ENCODE measurements around the gene JPH3.

JPH3 gene

GRCh38 chr16:87653234-87653633, 50.9 kb downstream of the JPH3 start:
- DNase-seq (ENCODE audit: low read depth in 2 of 2) = no peak

- no peak for DNase-seq (ENCODE audit: low read depth in 2 of 2)
Observed at GRCh38 chr16:87654826-87655225, 52.5 kb downstream of the JPH3 start.

GRCh38 chr16:87656328-87656727, 54.0 kb downstream of the JPH3 start:
- DNase-seq (ENCODE audit: low read depth in 2 of 2) = no peak

- DNase-seq (ENCODE audit: low read depth in 2 of 2) = no peak
Observed at GRCh38 chr16:87657621-87658192, 55.4 kb downstream of the JPH3 start.

- no peak for DNase-seq (ENCODE audit: low read depth in 2 of 2)
Observed at GRCh38 chr16:87658564-87659225, 56.4 kb downstream of the JPH3 start.

GRCh38 chr16:87661561-87661960, 59.3 kb downstream of the JPH3 start:
- no peak for DNase-seq (ENCODE audit: low read depth in 2 of 2)

GRCh38 chr16:87662254-87663204, 60.2 kb downstream of the JPH3 start:
- no peak for DNase-seq (ENCODE audit: low read depth in 2 of 2)

GRCh38 chr16:87664792-87665191, 62.5 kb downstream of the JPH3 start:
- DNase-seq (ENCODE audit: low read depth in 2 of 2) = no peak

- no peak for DNase-seq (ENCODE audit: low read depth in 2 of 2)
Observed at GRCh38 chr16:87665193-87665592, 62.9 kb downstream of the JPH3 start.

- no peak for DNase-seq (ENCODE audit: low read depth in 2 of 2)
Observed at GRCh38 chr16:87666919-87667318, 64.6 kb downstream of the JPH3 start.

- no peak for DNase-seq (ENCODE audit: low read depth in 2 of 2)
Observed at GRCh38 chr16:87667443-87667842, 65.1 kb downstream of the JPH3 start.

- no peak for DNase-seq (ENCODE audit: low read depth in 2 of 2)
Observed at GRCh38 chr16:87667946-87668345, 65.6 kb downstream of the JPH3 start.

- DNase-seq (ENCODE audit: low read depth in 2 of 2) = no peak
Observed at GRCh38 chr16:87669672-87670071, 67.4 kb downstream of the JPH3 start.

- DNase-seq (ENCODE audit: low read depth in 2 of 2) = no peak
Observed at GRCh38 chr16:87671221-87671620, 68.9 kb downstream of the JPH3 start.

GRCh38 chr16:87671715-87672270, 69.5 kb downstream of the JPH3 start:
- no peak for DNase-seq (ENCODE audit: low read depth in 2 of 2)

GRCh38 chr16:87674419-87674818, 72.1 kb downstream of the JPH3 start:
- no peak for DNase-seq (ENCODE audit: low read depth in 2 of 2)

- DNase-seq (ENCODE audit: low read depth in 2 of 2) = no peak
Observed at GRCh38 chr16:87675111-87675719, 72.9 kb downstream of the JPH3 start.

- DNase-seq (ENCODE audit: low read depth in 2 of 2) = no peak
Observed at GRCh38 chr16:87677830-87678229, 75.5 kb downstream of the JPH3 start.

- DNase-seq (ENCODE audit: low read depth in 2 of 2) = no peak
Observed at GRCh38 chr16:87678618-87679017, 76.3 kb downstream of the JPH3 start.

GRCh38 chr16:87679593-87680271, 77.4 kb downstream of the JPH3 start:
- DNase-seq (ENCODE audit: low read depth in 2 of 2) = no peak

GRCh38 chr16:87680272-87680644, 78.0 kb downstream of the JPH3 start:
- no peak for DNase-seq (ENCODE audit: low read depth in 2 of 2)
